Astrocyte (in vitro differentiated cells and primary cell): ENCODE data around the gene CASK. TPM values are rescaled to one million over a fixed set of nuclear protein-coding genes. Genes with fewer than 3 reads are reported as not detected.

Experiments used
- DNase-seq: peaks from one replicate; pipeline ENCODE4 v3.0.0-alpha.2; 2010; ENCODE audit warnings: low read depth
- FAIRE-seq: peaks from 2 replicates; lab custom pipeline; 2011; peaks lifted over from hg19 to GRCh38; lab: Jason Lieb, UNC
- H2AFZ ChIP-seq: 2 replicates; pipeline ENCODE4 v1.6.0; 2012; ENCODE audit warnings: low read depth, low read length, inconsistent platforms
- H3K27ac ChIP-seq: 2 replicates; pipeline ENCODE4 v1.5.1; 2011; ENCODE audit warnings: low read depth, low read length, inconsistent platforms
- H3K27me3 ChIP-seq: 2 replicates; pipeline ENCODE4 v1.6.0; 2011; ENCODE audit warnings: low read length, inconsistent platforms; ENCODE audit not compliant: insufficient read depth
- H3K36me3 ChIP-seq: 2 replicates; pipeline ENCODE4 v1.5.1; 2011; ENCODE audit warnings: low read length, inconsistent platforms; ENCODE audit not compliant: insufficient read depth
- H3K4me1 ChIP-seq: 2 replicates; pipeline ENCODE4 v1.5.1; 2011; ENCODE audit warnings: low read length, inconsistent platforms; ENCODE audit not compliant: insufficient read depth
- H3K4me2 ChIP-seq: 2 replicates; pipeline ENCODE4 v1.6.0; 2012; ENCODE audit warnings: low read length, inconsistent platforms
- H3K4me3 ChIP-seq: 2 replicates; pipeline ENCODE4 v1.5.1; 2011; ENCODE audit warnings: low read depth, mild to moderate bottlenecking, low read length, inconsistent platforms; ENCODE audit not compliant: insufficient read depth
- H3K79me2 ChIP-seq: 2 replicates; pipeline ENCODE4 v1.6.0; 2012; ENCODE audit warnings: mild to moderate bottlenecking, low read length, inconsistent platforms; ENCODE audit not compliant: insufficient read depth
- H3K9ac ChIP-seq: 2 replicates; pipeline ENCODE4 v1.6.0; 2012; ENCODE audit warnings: mild to moderate bottlenecking, low read length, inconsistent platforms
- H3K9me3 ChIP-seq: 2 replicates; pipeline ENCODE4 v1.5.1; 2012; ENCODE audit warnings: low read depth, mild to moderate bottlenecking, low read length, inconsistent platforms; ENCODE audit not compliant: insufficient read depth
- H4K20me1 ChIP-seq: 2 replicates; pipeline ENCODE4 v1.6.0; 2012; ENCODE audit warnings: low read length, inconsistent platforms; ENCODE audit not compliant: insufficient read depth
- H3K27ac Mint-ChIP-seq: one replicate; pipeline ENCODE4 v1.8.0; 2021; ENCODE audit warnings: mild to moderate bottlenecking, mixed read lengths; ENCODE audit not compliant: unreplicated experiment
- H3K27me3 Mint-ChIP-seq: one replicate; pipeline ENCODE4 v1.8.0; 2021; ENCODE audit warnings: low read depth, mixed read lengths; ENCODE audit not compliant: unreplicated experiment
- H3K36me3 Mint-ChIP-seq: one replicate; pipeline ENCODE4 v1.8.0; 2021; ENCODE audit warnings: low read depth, mixed read lengths; ENCODE audit not compliant: unreplicated experiment
- H3K4me1 Mint-ChIP-seq: one replicate; pipeline ENCODE4 v1.8.0; 2021; ENCODE audit warnings: low read depth, mixed read lengths; ENCODE audit not compliant: unreplicated experiment
- H3K4me3 Mint-ChIP-seq: one replicate; pipeline ENCODE4 v1.8.0; 2021; ENCODE audit warnings: mild to moderate bottlenecking, moderate library complexity, mixed read lengths; ENCODE audit not compliant: unreplicated experiment
- H3K9me3 Mint-ChIP-seq: one replicate; pipeline ENCODE4 v1.8.0; 2021; ENCODE audit warnings: mild to moderate bottlenecking, mixed read lengths; ENCODE audit not compliant: unreplicated experiment
- EZH2 ChIP-seq: IDR thresholded peaks from 2 replicates; pipeline ENCODE4 v1.6.1; 2012; ENCODE audit warnings: mild to moderate bottlenecking, low read length, inconsistent platforms; ENCODE audit not compliant: insufficient read depth
- total RNA-seq: library from RNA; stranded (reverse); gene quantifications from 2 replicates; pipeline ENCODE4 v1.2.1, GENCODE V29; 2021
- TF ChIP-seq, protein P1 (sequence below): IDR thresholded peaks from 2 replicates; pipeline ENCODE4 v1.5.1; 2011; ENCODE audit warnings: low read depth, mild to moderate bottlenecking, inconsistent platforms, low read length, moderate library complexity; ENCODE audit not compliant: insufficient read depth

CASK gene
- total RNA-seq, 1 donor from 2014 or later, result 99.3 TPM

DNA sequence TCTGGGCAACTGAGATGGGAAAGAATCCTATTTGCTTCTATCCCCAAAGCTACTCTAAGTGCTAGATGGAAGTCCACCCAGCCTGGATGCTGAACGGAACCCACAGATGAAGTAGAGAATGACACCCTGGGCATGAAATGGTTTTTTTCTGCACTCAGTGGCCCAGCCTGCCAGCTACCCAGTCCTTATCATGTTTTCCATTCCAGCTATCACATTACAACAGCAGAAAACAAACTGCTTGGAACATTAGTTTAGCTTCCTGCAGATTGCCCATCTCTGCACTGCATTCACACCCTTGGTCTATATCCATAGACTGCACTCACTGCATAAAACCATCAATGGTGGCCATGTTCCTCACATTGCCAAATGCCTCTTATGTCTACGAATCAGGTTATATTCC, 397.1 kb downstream of the CASK start:
- H2AFZ ChIP-seq, result no peak overlapping the region
- no peak overlapping the region for H3K4me3 ChIP-seq
- Mint-ChIP-seq H3K4me1 (peaks cover 18% of the 10 kb centered on the region), H3K9me3 (no peaks in the 10 kb centered on the region), H3K36me3 (peaks cover 3% of the 10 kb centered on the region), H3K27ac (no peak overlapping the region), H3K27me3 (no peaks in the 10 kb centered on the region), H3K4me3 (no peak overlapping the region)
- no peak overlapping the region for H3K27ac ChIP-seq
- DNase-seq, result no peak
- H3K4me2 ChIP-seq, result no peak overlapping the region
- H3K4me1 ChIP-seq, result peaks cover 12% of the 10 kb centered on the region
- FAIRE-seq, result no peak
- H4K20me1 ChIP-seq, result no peaks in the 10 kb centered on the region
- H3K9ac ChIP-seq, result no peak overlapping the region
- no peaks in the 10 kb centered on the region for H3K27me3 ChIP-seq
- H3K9me3 ChIP-seq, result no peaks in the 10 kb centered on the region
- TF ChIP-seq EZH2, result no peak
- TF ChIP-seq, protein P1, sequence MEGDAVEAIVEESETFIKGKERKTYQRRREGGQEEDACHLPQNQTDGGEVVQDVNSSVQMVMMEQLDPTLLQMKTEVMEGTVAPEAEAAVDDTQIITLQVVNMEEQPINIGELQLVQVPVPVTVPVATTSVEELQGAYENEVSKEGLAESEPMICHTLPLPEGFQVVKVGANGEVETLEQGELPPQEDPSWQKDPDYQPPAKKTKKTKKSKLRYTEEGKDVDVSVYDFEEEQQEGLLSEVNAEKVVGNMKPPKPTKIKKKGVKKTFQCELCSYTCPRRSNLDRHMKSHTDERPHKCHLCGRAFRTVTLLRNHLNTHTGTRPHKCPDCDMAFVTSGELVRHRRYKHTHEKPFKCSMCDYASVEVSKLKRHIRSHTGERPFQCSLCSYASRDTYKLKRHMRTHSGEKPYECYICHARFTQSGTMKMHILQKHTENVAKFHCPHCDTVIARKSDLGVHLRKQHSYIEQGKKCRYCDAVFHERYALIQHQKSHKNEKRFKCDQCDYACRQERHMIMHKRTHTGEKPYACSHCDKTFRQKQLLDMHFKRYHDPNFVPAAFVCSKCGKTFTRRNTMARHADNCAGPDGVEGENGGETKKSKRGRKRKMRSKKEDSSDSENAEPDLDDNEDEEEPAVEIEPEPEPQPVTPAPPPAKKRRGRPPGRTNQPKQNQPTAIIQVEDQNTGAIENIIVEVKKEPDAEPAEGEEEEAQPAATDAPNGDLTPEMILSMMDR, result no peak
- H3K79me2 ChIP-seq, result no peaks in the 10 kb centered on the region
- peaks cover 5% of the 10 kb centered on the region for H3K36me3 ChIP-seq

DNA sequence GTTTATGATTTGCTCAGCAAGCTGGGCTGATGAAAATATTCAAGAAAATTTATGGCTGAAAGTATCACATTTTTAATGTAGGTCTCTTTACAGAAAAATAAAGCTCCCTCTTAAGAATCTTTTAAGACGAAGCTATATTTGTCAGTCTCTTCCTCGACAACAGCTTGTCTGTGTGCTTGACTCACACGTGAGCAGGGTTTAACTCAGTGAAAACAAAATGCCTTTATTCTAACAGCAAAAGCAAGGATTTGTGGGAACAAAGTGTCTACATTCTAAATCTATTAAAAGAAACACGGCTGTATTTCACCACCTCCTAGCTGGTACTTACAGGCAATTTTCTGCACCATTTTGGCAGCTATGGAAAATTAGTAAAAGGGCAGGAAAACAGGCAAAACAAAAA, 400.7 kb downstream of the CASK start:
- FAIRE-seq, result no peak
- Mint-ChIP-seq H3K27ac (no peak overlapping the region), H3K36me3 (peaks cover 6% of the 10 kb centered on the region), H3K4me1 (peaks cover 18% of the 10 kb centered on the region), H3K4me3 (no peak overlapping the region), H3K9me3 (no peaks in the 10 kb centered on the region), H3K27me3 (no peaks in the 10 kb centered on the region)
- Histone ChIP-seq H2AFZ (no peak overlapping the region), H3K9me3 (no peaks in the 10 kb centered on the region), H3K27me3 (no peaks in the 10 kb centered on the region), H3K4me1 (peaks cover 12% of the 10 kb centered on the region), H3K36me3 (peaks cover 2% of the 10 kb centered on the region), H3K79me2 (no peaks in the 10 kb centered on the region), H4K20me1 (no peaks in the 10 kb centered on the region), H3K4me3 (no peak overlapping the region), H3K27ac (no peak overlapping the region), H3K4me2 (no peak overlapping the region), H3K9ac (no peak overlapping the region)
- DNase-seq, result no peak
- no peak for TF ChIP-seq EZH2
- TF ChIP-seq, protein P1, result no peak

DNA sequence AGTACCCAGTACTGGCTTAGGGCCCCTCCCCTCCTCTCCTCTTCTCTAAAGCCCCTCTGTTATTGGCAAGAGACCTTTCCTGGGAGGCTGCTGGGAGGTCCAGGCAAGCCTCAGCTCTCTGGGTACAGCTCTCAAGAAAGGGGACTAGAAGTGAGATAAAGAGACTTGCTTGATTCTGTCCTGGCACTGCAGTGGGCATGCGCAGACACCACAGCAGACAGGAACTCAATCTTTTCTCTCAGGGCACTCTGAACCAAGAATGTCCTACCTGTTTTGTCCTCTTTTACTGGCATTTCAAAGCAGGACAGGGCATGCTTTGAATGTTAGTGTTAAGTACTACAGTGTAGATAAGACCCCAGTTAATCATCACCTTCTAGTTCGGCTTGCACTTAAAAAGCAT, 401.3 kb downstream of the CASK start:
- Mint-ChIP-seq H3K27me3 (no peaks in the 10 kb centered on the region), H3K36me3 (peaks cover 6% of the 10 kb centered on the region), H3K4me1 (peaks cover 17% of the 10 kb centered on the region), H3K4me3 (no peak overlapping the region), H3K27ac (no peak overlapping the region), H3K9me3 (no peaks in the 10 kb centered on the region)
- Histone ChIP-seq H3K79me2 (no peaks in the 10 kb centered on the region), H3K27me3 (no peaks in the 10 kb centered on the region), H3K9me3 (no peaks in the 10 kb centered on the region), H3K36me3 (peaks cover 2% of the 10 kb centered on the region), H3K4me3 (no peak overlapping the region), H2AFZ (no peak overlapping the region), H3K27ac (no peak overlapping the region), H4K20me1 (no peaks in the 10 kb centered on the region), H3K4me1 (peaks cover 7% of the 10 kb centered on the region), H3K4me2 (no peak overlapping the region), H3K9ac (no peak overlapping the region)
- TF ChIP-seq, protein P1, result no peak
- TF ChIP-seq EZH2, result no peak
- DNase-seq (no peak), FAIRE-seq (no peak)
